Testis (tissue), 2 donors: ENCODE data around the gene SIPA1L3.

Experiments
- POLR2A ChIP-seq: fragments of 450-650 bp; IDR thresholded peaks from one replicate; pipeline ENCODE4 v1.6.1; 2017; ENCODE audit warnings: antibody characterized with exemption, mild to moderate bottlenecking, moderate library complexity
- TF ChIP-seq, protein P1 (sequence below), 3 experiments: fragments of 450-650 bp in 2 of 3; fragments of 200-600 bp in 1 of 3; sonication (generic) in 1 of 3; IDR thresholded peaks; one replicate each; pipeline ENCODE4 v1.5.1; 2016 to 2019; ENCODE audit warnings: antibody characterized with exemption in 3 of 3, mild to moderate bottlenecking in 2 of 3, moderate library complexity in 1 of 3

DNA sequence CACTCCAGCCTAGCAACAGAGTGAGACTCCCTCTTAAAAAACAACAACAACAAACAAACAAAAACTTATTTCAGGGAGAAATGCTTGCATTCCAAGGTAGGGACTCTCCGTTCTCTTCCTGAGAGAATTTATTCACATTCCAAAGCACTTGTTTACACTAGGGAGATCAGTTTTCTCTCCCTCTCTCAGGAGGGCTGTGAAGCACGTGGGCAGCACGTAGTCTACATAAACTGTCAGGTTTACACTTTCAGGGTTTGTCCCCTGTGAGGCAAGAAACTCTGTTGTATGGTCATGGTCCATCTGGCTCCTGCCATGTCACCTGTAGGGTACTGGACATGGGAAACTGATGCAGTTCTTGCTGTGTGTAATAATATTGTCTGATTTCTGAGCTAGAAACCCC, 32.2 kb upstream of the SIPA1L3 start:
- TF ChIP-seq, protein P1, sequence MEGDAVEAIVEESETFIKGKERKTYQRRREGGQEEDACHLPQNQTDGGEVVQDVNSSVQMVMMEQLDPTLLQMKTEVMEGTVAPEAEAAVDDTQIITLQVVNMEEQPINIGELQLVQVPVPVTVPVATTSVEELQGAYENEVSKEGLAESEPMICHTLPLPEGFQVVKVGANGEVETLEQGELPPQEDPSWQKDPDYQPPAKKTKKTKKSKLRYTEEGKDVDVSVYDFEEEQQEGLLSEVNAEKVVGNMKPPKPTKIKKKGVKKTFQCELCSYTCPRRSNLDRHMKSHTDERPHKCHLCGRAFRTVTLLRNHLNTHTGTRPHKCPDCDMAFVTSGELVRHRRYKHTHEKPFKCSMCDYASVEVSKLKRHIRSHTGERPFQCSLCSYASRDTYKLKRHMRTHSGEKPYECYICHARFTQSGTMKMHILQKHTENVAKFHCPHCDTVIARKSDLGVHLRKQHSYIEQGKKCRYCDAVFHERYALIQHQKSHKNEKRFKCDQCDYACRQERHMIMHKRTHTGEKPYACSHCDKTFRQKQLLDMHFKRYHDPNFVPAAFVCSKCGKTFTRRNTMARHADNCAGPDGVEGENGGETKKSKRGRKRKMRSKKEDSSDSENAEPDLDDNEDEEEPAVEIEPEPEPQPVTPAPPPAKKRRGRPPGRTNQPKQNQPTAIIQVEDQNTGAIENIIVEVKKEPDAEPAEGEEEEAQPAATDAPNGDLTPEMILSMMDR (IDR thresholded peaks at IDR 0.05): no peak
- TF ChIP-seq POLR2A: no peak
